OCI-LY7 (cell line): ENCODE measurements around the gene PRIM2. TPM values are rescaled to one million over a fixed set of nuclear protein-coding genes. Genes with fewer than 3 reads are reported as not detected.
"Not testable (repeated sequence)": the region's sequence is repeated elsewhere in the genome, so short reads cannot be mapped to it uniquely, and the experiment has no call there.

Experiments used
- BruUV-seq: library from RNA; stranded (reverse); fragments of 400-500 nt; replicated peaks from 2 replicates; lab custom pipeline; 2021; lab: Mats Ljungman, UMichigan
- CTCF ChIA-PET: fragments of 300-600 bp; sonication (Branson Sonifier 250); formaldehyde crosslinking; loops from one replicate; lab custom pipeline; 2022; ENCODE audit warnings: antibody characterized with exemption; ENCODE audit not compliant: unreplicated experiment; lab: Charles Lee
- POLR2A ChIA-PET: fragments of 300-600 bp; sonication (Branson Sonifier 250); formaldehyde crosslinking; loops from one replicate; lab custom pipeline; 2022; ENCODE audit warnings: antibody characterized with exemption; lab: Charles Lee
- DNase-seq: peaks from one replicate; pipeline ENCODE4 v3.0.0-alpha.2; 2015; ENCODE audit warnings: low spot score
- H2AFZ ChIP-seq: fragments of 200-600 bp; sonication (generic), shearing (Covaris generic); 2 replicates; pipeline ENCODE4 v1.6.1; 2014; ENCODE audit warnings: mild to moderate bottlenecking, antibody characterized with exemption, low read length, moderate library complexity
- H3K27ac ChIP-seq: fragments of 200-600 bp; sonication (generic); 2 replicates; pipeline ENCODE4 v1.5.1; 2014; ENCODE audit warnings: mixed run types, low read depth, mild to moderate bottlenecking, moderate library complexity, low read length, inconsistent platforms; ENCODE audit not compliant: poor library complexity, severe bottlenecking
- H3K36me3 ChIP-seq: fragments of 200-600 bp; sonication (generic); 2 replicates; pipeline ENCODE4 v1.6.1; 2014; ENCODE audit warnings: mild to moderate bottlenecking, antibody characterized with exemption, low read length, moderate library complexity, mixed read lengths; ENCODE audit not compliant: insufficient read depth
- H3K4me1 ChIP-seq: fragments of 200-600 bp; sonication (generic); 2 replicates; pipeline ENCODE4 v1.5.1; 2014; ENCODE audit warnings: mild to moderate bottlenecking, low read length; ENCODE audit not compliant: insufficient read depth, poor library complexity, severe bottlenecking
- H3K4me2 ChIP-seq: fragments of 200-600 bp; sonication (generic); 2 replicates; pipeline ENCODE4 v1.6.1; 2014; ENCODE audit warnings: mild to moderate bottlenecking, low read length
- H3K4me3 ChIP-seq: fragments of 200-600 bp; sonication (generic); 2 replicates; pipeline ENCODE4 v1.5.1; 2014; ENCODE audit warnings: mild to moderate bottlenecking, low read depth, low read length; ENCODE audit not compliant: poor library complexity, severe bottlenecking
- H3K79me2 ChIP-seq: fragments of 200-600 bp; sonication (generic); 2 replicates; pipeline ENCODE4 v1.6.1; 2016; ENCODE audit warnings: low read depth, mild to moderate bottlenecking, low read length, moderate library complexity, mixed read lengths; ENCODE audit not compliant: insufficient read depth
- H3K9me2 ChIP-seq: fragments of 200-600 bp; sonication (generic); 2 replicates; pipeline ENCODE4 v1.6.1; 2016; ENCODE audit warnings: mild to moderate bottlenecking, low read length, mixed read lengths; ENCODE audit not compliant: insufficient read depth
- H3K9me3 ChIP-seq: fragments of 200-600 bp; sonication (generic); 2 replicates; pipeline ENCODE4 v1.6.1; 2014; ENCODE audit warnings: mild to moderate bottlenecking, mixed run types, low read length, mixed read lengths
- H4K20me1 ChIP-seq: fragments of 200-600 bp; sonication (generic); 2 replicates; pipeline ENCODE4 v1.6.1; 2014; ENCODE audit warnings: mild to moderate bottlenecking, antibody characterized with exemption, low read length, moderate library complexity, mixed read lengths; ENCODE audit not compliant: insufficient read depth
- EZH2phosphoT487 ChIP-seq: fragments of 200-600 bp; sonication (generic); IDR thresholded peaks from 2 replicates; pipeline ENCODE4 v1.6.1; 2018; ENCODE audit warnings: low read depth, borderline replicate concordance, mild to moderate bottlenecking, mixed run types, antibody characterized with exemption, low read length, moderate library complexity, mixed read lengths
- intact Hi-C: fragments of 100-400 bp; cut with micrococcal nuclease; formaldehyde crosslinking; loops from one replicate; pipeline ENCODE4 v1.10.0; 2022; ENCODE audit not compliant: unreplicated experiment
- total RNA-seq, 2 experiments: library from RNA; depleted of rRNA in 1 of 2; stranded (reverse); fragments of >200 nt in 1 of 2; shearing (Covaris generic) in 1 of 2; gene quantifications; 2 replicates each; pipeline ENCODE4 v1.2.3, GENCODE V29; 2014 to 2022
- TF ChIP-seq, protein P1 (sequence below): fragments of 200-600 bp; sonication (generic); conservative IDR thresholded peaks from 2 replicates; pipeline ENCODE4 v1.5.1; 2014; ENCODE audit warnings: mild to moderate bottlenecking, antibody characterized with exemption, low read length, moderate library complexity, mixed read lengths

Gene PRIM2
- total RNA-seq, 2 experiments from 2014 or later, result 28.6 to 41.4 TPM

DNA sequence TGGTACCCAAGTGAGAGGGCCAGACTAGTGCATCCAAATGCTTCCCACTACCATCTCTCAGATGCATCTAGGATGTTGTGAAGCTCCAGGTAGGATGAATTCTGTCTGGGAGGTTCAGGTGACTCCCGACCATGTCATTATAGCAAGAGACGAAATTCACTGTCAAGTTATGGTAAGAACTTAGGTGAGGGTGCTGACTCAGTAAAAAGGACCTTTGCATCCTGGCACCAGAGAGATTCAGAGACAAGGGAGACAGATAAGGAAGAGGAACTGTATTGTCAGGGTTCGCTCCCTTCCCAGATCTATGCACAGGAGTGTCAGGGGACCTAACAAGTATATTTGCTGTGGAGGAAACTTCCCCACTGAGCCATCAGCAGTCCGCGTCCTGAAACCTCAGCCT lies 11.2 kb upstream of the PRIM2 start:
- Histone ChIP-seq H3K4me1 (no peaks in the 10 kb centered on the region), H3K27ac (no peak overlapping the region), H4K20me1 (no peaks in the 10 kb centered on the region), H3K36me3 (no peaks in the 10 kb centered on the region), H3K4me3 (no peak overlapping the region), H2AFZ (no peak overlapping the region), H3K4me2 (no peak overlapping the region), H3K9me3 (no peaks in the 10 kb centered on the region), H3K79me2 (no peaks in the 10 kb centered on the region), H3K9me2 (no peaks in the 10 kb centered on the region)
- TF ChIP-seq, protein P1, sequence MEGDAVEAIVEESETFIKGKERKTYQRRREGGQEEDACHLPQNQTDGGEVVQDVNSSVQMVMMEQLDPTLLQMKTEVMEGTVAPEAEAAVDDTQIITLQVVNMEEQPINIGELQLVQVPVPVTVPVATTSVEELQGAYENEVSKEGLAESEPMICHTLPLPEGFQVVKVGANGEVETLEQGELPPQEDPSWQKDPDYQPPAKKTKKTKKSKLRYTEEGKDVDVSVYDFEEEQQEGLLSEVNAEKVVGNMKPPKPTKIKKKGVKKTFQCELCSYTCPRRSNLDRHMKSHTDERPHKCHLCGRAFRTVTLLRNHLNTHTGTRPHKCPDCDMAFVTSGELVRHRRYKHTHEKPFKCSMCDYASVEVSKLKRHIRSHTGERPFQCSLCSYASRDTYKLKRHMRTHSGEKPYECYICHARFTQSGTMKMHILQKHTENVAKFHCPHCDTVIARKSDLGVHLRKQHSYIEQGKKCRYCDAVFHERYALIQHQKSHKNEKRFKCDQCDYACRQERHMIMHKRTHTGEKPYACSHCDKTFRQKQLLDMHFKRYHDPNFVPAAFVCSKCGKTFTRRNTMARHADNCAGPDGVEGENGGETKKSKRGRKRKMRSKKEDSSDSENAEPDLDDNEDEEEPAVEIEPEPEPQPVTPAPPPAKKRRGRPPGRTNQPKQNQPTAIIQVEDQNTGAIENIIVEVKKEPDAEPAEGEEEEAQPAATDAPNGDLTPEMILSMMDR, result no peak
- no peak for TF ChIP-seq EZH2phosphoT487
- ChIA-PET CTCF (no interaction called here), POLR2A (no interaction called here)
- no peak for DNase-seq
- intact Hi-C loops, result no loop called here
- BruUV-seq, result no TSS peak

DNA sequence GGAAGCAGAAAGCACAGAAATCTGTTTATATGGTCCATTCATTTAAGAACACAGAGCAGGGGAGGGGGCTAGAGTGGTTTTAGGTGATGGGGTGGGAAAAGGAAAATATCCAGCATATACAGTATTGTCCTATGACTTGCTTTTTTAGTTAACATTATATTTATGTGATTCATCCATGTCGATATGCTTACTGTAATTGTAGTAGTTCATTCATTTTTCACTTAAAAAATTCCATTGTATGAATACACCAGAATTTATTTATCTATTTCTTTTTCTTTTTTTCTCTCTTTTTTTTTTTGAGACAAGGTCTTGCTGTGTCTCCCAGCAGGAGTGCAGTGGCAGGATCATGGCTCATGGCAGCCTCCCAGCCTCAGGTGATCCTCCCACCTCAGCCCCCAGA lies 9.6 kb upstream of the PRIM2 start:
- Histone ChIP-seq H3K79me2 (no peaks in the 10 kb centered on the region), H3K4me3 (no peak overlapping the region), H3K4me2 (no peak overlapping the region), H3K36me3 (no peaks in the 10 kb centered on the region), H2AFZ (no peak overlapping the region), H3K9me2 (no peaks in the 10 kb centered on the region), H4K20me1 (no peaks in the 10 kb centered on the region), H3K4me1 (no peaks in the 10 kb centered on the region), H3K27ac (no peak overlapping the region), H3K9me3 (no peaks in the 10 kb centered on the region)
- no peak for DNase-seq
- ChIA-PET CTCF (no interaction called here), POLR2A (no interaction called here)
- TF ChIP-seq, protein P1, result no peak
- no peak for TF ChIP-seq EZH2phosphoT487
- intact Hi-C loops, result no loop called here
- no TSS peak for BruUV-seq

DNA sequence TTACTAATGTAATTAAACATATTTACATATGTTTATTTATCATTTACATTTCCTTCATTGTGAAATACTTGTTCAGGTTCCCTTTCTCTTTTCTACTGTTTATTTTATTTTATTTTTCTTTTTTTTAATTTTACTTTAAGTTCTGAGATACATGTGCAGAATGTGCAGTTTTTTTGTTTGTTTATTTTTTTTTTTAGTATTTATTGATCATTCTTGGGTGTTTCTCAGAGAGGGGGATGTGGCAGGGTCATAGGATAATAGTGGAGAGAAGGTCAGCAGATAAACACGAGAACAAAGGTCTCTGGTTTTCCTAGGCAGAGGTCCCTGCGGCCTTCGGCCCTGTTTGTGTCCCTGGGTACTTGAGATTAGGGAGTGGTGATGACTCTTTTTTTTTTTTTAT lies 8.7 kb upstream of the PRIM2 start:
- H3K4me2 ChIP-seq, DNase-seq, H4K20me1 ChIP-seq, CTCF ChIA-PET, H3K9me3 ChIP-seq, H3K27ac ChIP-seq, BruUV-seq, H3K4me1 ChIP-seq, H3K79me2 ChIP-seq, POLR2A ChIA-PET, H2AFZ ChIP-seq, intact Hi-C loops, H3K4me3 ChIP-seq, H3K9me2 ChIP-seq, H3K36me3 ChIP-seq: not testable (repeated sequence)

DNA sequence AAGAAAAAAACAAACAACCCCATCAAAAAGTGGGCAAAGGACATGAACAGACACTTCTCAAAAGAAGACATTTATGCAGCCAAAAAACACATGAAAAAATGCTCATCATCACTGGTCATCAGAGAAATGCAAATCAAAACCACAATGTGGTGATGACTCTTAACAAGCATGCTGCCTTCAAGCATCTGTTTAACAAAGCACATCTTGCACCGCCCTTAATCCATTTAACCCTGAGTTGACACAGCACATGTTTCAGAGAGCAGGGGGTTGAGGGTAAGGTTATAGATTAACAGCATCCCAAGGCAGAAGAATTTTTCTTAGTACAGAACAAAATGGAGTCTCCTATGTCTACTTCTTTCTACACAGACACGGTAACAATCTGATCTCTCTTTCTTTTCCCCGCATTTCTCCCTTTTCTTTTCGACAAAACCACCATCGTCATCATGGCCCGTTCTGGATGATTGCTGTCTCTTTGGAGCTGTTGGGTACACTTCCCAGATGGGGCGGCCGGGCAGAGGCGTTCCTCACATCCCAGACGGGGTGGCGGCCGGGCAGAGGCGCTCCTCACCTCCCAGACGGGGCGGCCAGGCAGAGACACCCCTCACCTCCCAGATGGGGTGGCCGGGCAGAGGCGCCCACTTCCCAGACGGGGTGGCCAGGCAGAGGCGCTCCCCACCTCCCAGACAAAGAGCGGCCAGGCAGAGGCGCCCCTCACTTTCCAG lies 7.2 kb upstream of the PRIM2 start:
- H3K4me1 ChIP-seq, BruUV-seq, H3K79me2 ChIP-seq, H2AFZ ChIP-seq, H3K27ac ChIP-seq, H4K20me1 ChIP-seq, H3K4me2 ChIP-seq, POLR2A ChIA-PET, H3K4me3 ChIP-seq, DNase-seq, H3K36me3 ChIP-seq, H3K9me3 ChIP-seq, H3K9me2 ChIP-seq, CTCF ChIA-PET: not testable (repeated sequence)
- intact Hi-C loops, result loop anchor here (10.0 kb wide), 1 partner anchor 205 kb away; no protein-coding TSS in a partner anchor
